K562 (cell line): ENCODE data around the gene ACTN3. TPM values are rescaled to one million over a fixed set of nuclear protein-coding genes. Genes with fewer than 3 reads are reported as not detected.

ENCODE experiments used
- ATAC-seq: fragments of 200-7000 bp; cut with Tn5 transposase; 3 replicates; pipeline ENCODE4 v1.9.1; 2020; ENCODE audit warnings: moderate library complexity
- BruUV-seq: library from RNA; stranded (reverse); fragments of 400-500 nt; replicated peaks from 2 replicates; lab custom pipeline; 2021; lab: Mats Ljungman, UMichigan
- CTCF ChIA-PET: fragments of 300-600 bp; formaldehyde crosslinking; extraction: SDS; loops from one replicate; lab custom pipeline; 2021; ENCODE audit warnings: low intra/inter-chr PET ratio; lab: Yijun Ruan, JAX
- POLR2A ChIA-PET: fragments of 300-600, 350-650 bp; sonication (Branson Sonifier 250); formaldehyde crosslinking; extraction: SDS; loops from one replicate; lab custom pipeline; 2021; ENCODE audit warnings: antibody characterized with exemption, inconsistent platforms; lab: Yijun Ruan, JAX
- DNase-seq, 4 experiments: peaks; one replicate each; pipeline versions ENCODE4 v3.0.0 to v3.0.0-alpha.2; 2011 to 2018; ENCODE audit warnings: low spot score in 3 of 4, mixed read lengths in 3 of 4; ENCODE audit errors: extremely low read depth in 1 of 4
- FAIRE-seq: peaks from 2 replicates; lab custom pipeline; 2011; peaks lifted over from hg19 to GRCh38; lab: Jason Lieb, UNC
- H2AFZ ChIP-seq: 2 replicates; pipeline ENCODE4 v1.6.0; 2011; ENCODE audit warnings: low read depth, low read length, control low read depth, inconsistent platforms
- H3K27ac ChIP-seq: fragments of 200-600 bp; 3 replicates; pipeline ENCODE4 v1.8.0; 2011; ENCODE audit warnings: low read depth, mild to moderate bottlenecking, control low read depth, inconsistent platforms, low read length, moderate library complexity, mixed read lengths; ENCODE audit errors: extremely low read depth
- H3K27me3 ChIP-seq, 2 experiments: fragments of 300-600 bp in 1 of 2; 2 replicates in 1 of 2; 3 replicates in 1 of 2; pipeline versions ENCODE4 v1.6.0 to v1.8.0; 2011; ENCODE audit warnings: inconsistent platforms in 2 of 2, low read length in 2 of 2, mild to moderate bottlenecking in 1 of 2, mixed read lengths in 1 of 2, moderate library complexity in 1 of 2; ENCODE audit not compliant: control insufficient read depth in 2 of 2, insufficient read depth in 2 of 2
- H3K36me3 ChIP-seq: fragments of 300-600 bp; 3 replicates; pipeline ENCODE4 v1.8.0; 2011; ENCODE audit warnings: mild to moderate bottlenecking, low read length, inconsistent platforms; ENCODE audit not compliant: control insufficient read depth, insufficient read depth
- H3K4me1 ChIP-seq, 2 experiments: fragments of 200-600 bp in 1 of 2; replicated peaks in 1 of 2; 2 replicates in 1 of 2; 3 replicates in 1 of 2; pipeline versions ENCODE4 v1.5.1 to v1.8.0; 2011; ENCODE audit warnings: inconsistent platforms in 2 of 2, low read length in 2 of 2, mild to moderate bottlenecking in 1 of 2, mixed read lengths in 1 of 2, moderate library complexity in 1 of 2; ENCODE audit not compliant: control insufficient read depth in 2 of 2, insufficient read depth in 2 of 2
- H3K4me2 ChIP-seq: 2 replicates; pipeline ENCODE4 v1.6.1; 2011; ENCODE audit warnings: low read length, control low read depth, inconsistent platforms, mixed read lengths; ENCODE audit not compliant: insufficient read depth
- H3K4me3 ChIP-seq: fragments of 200-600 bp; sonication (generic), shearing (Covaris generic); 2 replicates; pipeline ENCODE4 v1.5.1; 2016; ENCODE audit warnings: control low read depth, inconsistent platforms
- H3K79me2 ChIP-seq: fragments of 200-600 bp; 3 replicates; pipeline ENCODE4 v1.8.0; 2011; ENCODE audit warnings: low read length, inconsistent platforms; ENCODE audit not compliant: control insufficient read depth, insufficient read depth
- H3K9ac ChIP-seq, 2 experiments: 2 replicates each; pipeline versions ENCODE4 v1.6.0 to v1.6.1; 2011; ENCODE audit warnings: low read depth in 2 of 2, low read length in 2 of 2, control low read depth in 1 of 2, inconsistent platforms in 1 of 2, mild to moderate bottlenecking in 1 of 2, mixed read lengths in 1 of 2; ENCODE audit not compliant: insufficient read depth in 1 of 2
- H3K9me1 ChIP-seq: one replicate; pipeline ENCODE4 v1.6.0; 2011; ENCODE audit warnings: inconsistent platforms, mild to moderate bottlenecking, low read length, moderate library complexity; ENCODE audit not compliant: control insufficient read depth, insufficient read depth
- H3K9me3 ChIP-seq: replicated peaks from 2 replicates; pipeline ENCODE4 v1.5.1; 2011; ENCODE audit warnings: low read depth, low read length, inconsistent platforms; ENCODE audit not compliant: control insufficient read depth, insufficient read depth
- H4K20me1 ChIP-seq: replicated peaks from 2 replicates; pipeline ENCODE4 v1.6.1; 2011; ENCODE audit warnings: low read length, inconsistent platforms, mixed read lengths; ENCODE audit not compliant: control insufficient read depth, insufficient read depth
- BCL6 ChIP-seq: fragments of 250-450 bp; sonication (Bioruptor Pico); IDR thresholded peaks from 2 replicates; pipeline ENCODE4 v1.4.0; 2020
- BRD4 ChIP-seq: fragments of 200-600 bp; sonication (generic); IDR thresholded peaks from 2 replicates; pipeline ENCODE4 v1.6.1; 2017; ENCODE audit warnings: inconsistent platforms
- CC2D1A ChIP-seq: fragments of 450-650 bp; IDR thresholded peaks from 2 replicates; pipeline ENCODE4 v1.6.1; 2017; ENCODE audit warnings: mild to moderate bottlenecking
- CREM ChIP-seq: IDR thresholded peaks from 2 replicates; pipeline ENCODE4 v1.6.1; 2014; ENCODE audit warnings: antibody characterized with exemption, low read depth
- EGR1 ChIP-seq: fragments of 450-650 bp; conservative IDR thresholded peaks from 2 replicates; pipeline ENCODE4 v1.6.1; 2017; ENCODE audit warnings: mild to moderate bottlenecking
- JUND ChIP-seq, 2 experiments: IDR thresholded peaks; 2 replicates in 1 of 2; 3 replicates in 1 of 2; pipeline ENCODE4 v1.6.1; 2011; ENCODE audit warnings: borderline replicate concordance in 2 of 2, low read depth in 2 of 2, low read length in 2 of 2, improper control_type of control experiment in 1 of 2, missing biosample characterization in 1 of 2, missing genetic modification characterization in 1 of 2, missing genetic modification reagents in 1 of 2
- L3MBTL2 ChIP-seq: fragments of 450-650 bp; IDR thresholded peaks from 2 replicates; pipeline ENCODE4 v1.6.1; 2016; ENCODE audit warnings: mild to moderate bottlenecking, moderate library complexity
- MLLT1 ChIP-seq, 2 experiments: fragments of 450-650 bp; IDR thresholded peaks; 2 replicates each; pipeline ENCODE4 v1.6.1; 2016
- TCF3 ChIP-seq: sonication (generic); formaldehyde crosslinking; IDR thresholded peaks from 2 replicates; pipeline ENCODE4 v1.4.0; 2020; ENCODE audit warnings: mild to moderate bottlenecking, missing genetic modification reagents
- ZNF280A ChIP-seq: fragments of 450-650 bp; IDR thresholded peaks from 2 replicates; pipeline ENCODE4 v1.6.1; 2018; ENCODE audit warnings: mild to moderate bottlenecking, low read depth; ENCODE audit not compliant: partially characterized antibody
- WGBS: fragments of 100-300 bp; shearing (Covaris generic); methylation state at CpG from one replicate; pipeline ENCODE4 v1.1.6; 2016; ENCODE audit warnings: low coverage, mixed read lengths; ENCODE audit not compliant: insufficient coverage; ENCODE audit errors: missing lambda C conversion rate; 5-methylcytosine and 5-hydroxymethylcytosine counted together
- in situ Hi-C: fragments of 300-500 bp; cut with MboI; formaldehyde crosslinking; loops from 4 replicates; pipeline ENCODE4 v1.15.0; 2018; ENCODE audit warnings: inconsistent platforms, mixed read lengths
- intact Hi-C: fragments of 100-400 bp; cut with micrococcal nuclease; formaldehyde crosslinking; loops from 2 replicates; pipeline ENCODE4 v1.14.2; 2022
- polyA plus RNA-seq, 8 experiments: library from polyadenylated mRNA; depleted of rRNA in 4 of 8; stranded (reverse) in 5 of 8; unstranded in 3 of 8; fragments of >200 nt; fragmentation: Nextera tagmentation in 2 of 8; fragmentation: Illumina TruSeq in 1 of 8; extraction: Ambion mirVana in 2 of 8; extraction: Trizol in 1 of 8; gene quantifications; 2 replicates each; pipeline versions ENCODE4 v1.2.1 to v1.2.3, GENCODE V29; 2011 to 2014; ENCODE audit warnings: inconsistent platforms in 1 of 8, missing spikeins in 1 of 8
- total RNA-seq, 7 experiments: library from RNA; depleted of rRNA in 6 of 7; stranded (reverse); fragments of >200 nt in 6 of 7; fragmentation: Illumina TruSeq in 2 of 7; extraction: Trizol in 2 of 7; gene quantifications; 2 replicates each; pipeline versions ENCODE4 v1.2.1 to v1.2.3, GENCODE V29; 2011 to 2021; ENCODE audit warnings: low replicate concordance in 1 of 7

Gene ACTN3
- total and polyA plus RNA-seq, 9 of the 15 experiments (the other 6 are each of a cell fraction or from before 2014, with no cell fraction given) = not detected

- TF ChIP-seq CC2D1A = no peak
Observed at GRCh38 chr11:66570850-66571180, 24.1 kb downstream of the ACTN3 start (continued).

GRCh38 chr11:66579017-66579606 lies 32.4 kb downstream of the ACTN3 start:
- Histone ChIP-seq H3K4me1 (peaks cover 3 to 5% of the 10 kb centered on the region in 2 experiments; a peak in 2 of 5 replicates), H3K4me2 (peak overlapping the region; percentile 70), H3K79me2 (no peaks in the 10 kb centered on the region), H2AFZ (peak overlapping the region; percentile 77), H3K27me3 (no peaks in the 10 kb centered on the region), H3K9ac (no peak overlapping the region), H4K20me1 (no peaks in the 10 kb centered on the region), H3K27ac (no peak overlapping the region), H3K4me3 (no peak overlapping the region), H3K9me1 (no peaks in the 10 kb centered on the region), H3K36me3 (no peaks in the 10 kb centered on the region), H3K9me3 (peaks cover 3% of the 10 kb centered on the region; the same call in 1 of the 2 replicates)
- BruUV-seq = no TSS peak
- peak; percentile 82 to 86 (median 84) for DNase-seq
- peak; percentile 96 for ATAC-seq
- WGBS = 18% methylated on average over 24 of the region's 25 CpGs
- peak; percentile 52 for FAIRE-seq
- intact Hi-C loops (loop anchor here (1.0 to 2.0 kb wide), 2 partner anchors 99 to 256 kb away; no protein-coding TSS in a partner anchor), in situ Hi-C loops (no loop called here)
- ChIA-PET POLR2A (interaction anchor here (1.0 to 1.7 kb wide), 2 partner anchors 10 to 99 kb away, joined by 3 to 5 read pairs; no protein-coding TSS in a partner anchor), CTCF (interaction anchor here (1.7 kb wide), 1 partner anchor 99 kb away, joined by 11 read pairs; the partner anchor contains the start of gene RBM4B)
- TF ChIP-seq L3MBTL2 = peak; percentile 82
- no peak for TF ChIP-seq TCF3 (CRISPR knock-in tag)
- TF ChIP-seq CC2D1A = peak; percentile 36; the same call in 1 of the 2 replicates
- TF ChIP-seq BCL6 = no peak
- peak; percentile 29; the same call in 1 of the 2 replicates for TF ChIP-seq CREM
- TF ChIP-seq EGR1 = peak; percentile 85
- TF ChIP-seq BRD4 = no peak
- TF ChIP-seq JUND (IDR thresholded peaks at IDR 0.05; ENCODE audit: borderline replicate concordance, low read depth, low read length) = 0 out of 2 replicates have a peak, but pooled peaks have one; percentile 16
- TF ChIP-seq JUND (tag; IDR thresholded peaks at IDR 0.05; ENCODE audit: borderline replicate concordance, low read depth, low read length) = no peak; the same call in 2 of the 3 replicates
- TF ChIP-seq MLLT1 (IDR thresholded peaks at IDR 0.05) = no peak
- no peak for TF ChIP-seq ZNF280A
